ENCODE results near the gene HIVEP1. TPM values are rescaled to one million over a fixed set of nuclear protein-coding genes. Genes with fewer than 3 reads are reported as not detected.

The HIVEP1 gene
- total RNA-seq, 6 experiments from 2014 or later: 13.2 to 23.3 (median 17.8) TPM

DNA sequence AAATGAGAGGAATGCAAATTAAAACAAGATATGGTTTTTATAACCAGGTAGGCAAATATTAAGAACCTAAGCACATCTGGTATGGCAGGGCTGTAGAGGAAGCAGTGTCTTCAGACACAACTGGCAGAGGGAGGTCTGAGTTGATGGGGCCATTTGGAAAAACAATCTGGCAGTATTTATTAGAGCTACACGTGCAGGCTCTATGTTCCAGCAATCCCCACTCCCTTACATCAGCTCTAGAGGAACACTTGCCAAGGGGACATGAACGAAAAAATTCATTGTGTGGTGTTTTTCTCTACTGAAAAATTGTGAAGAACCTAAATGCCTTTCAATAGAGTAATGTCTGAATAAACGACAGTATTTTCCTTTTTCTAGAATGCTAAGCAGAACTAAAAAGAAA lies 166.4 kb downstream of the HIVEP1 start:
- Histone ChIP-seq H3K9me3 (no peaks in the 10 kb centered on the region), H3K4me3 (no peak overlapping the region), H3K4me1 (no peaks in the 10 kb centered on the region), H3K36me3 (no peaks in the 10 kb centered on the region), H3K27ac (no peak overlapping the region), H3K27me3 (no peaks in the 10 kb centered on the region)
- TF ChIP-seq CTCF (IDR thresholded peaks at IDR 0.05) (no peak), POLR2A (IDR thresholded peaks at IDR 0.05) (no peak)
- DNase-seq (no peak), ATAC-seq (no peak)
- 77% methylated on average over 3 of the region's 3 CpGs for WGBS (ENCODE audit: insufficient coverage, low coverage, low lambda C conversion rate, missing lambda C conversion rate)
- intact Hi-C loops (cut with DNase I): no loop called here

DNA sequence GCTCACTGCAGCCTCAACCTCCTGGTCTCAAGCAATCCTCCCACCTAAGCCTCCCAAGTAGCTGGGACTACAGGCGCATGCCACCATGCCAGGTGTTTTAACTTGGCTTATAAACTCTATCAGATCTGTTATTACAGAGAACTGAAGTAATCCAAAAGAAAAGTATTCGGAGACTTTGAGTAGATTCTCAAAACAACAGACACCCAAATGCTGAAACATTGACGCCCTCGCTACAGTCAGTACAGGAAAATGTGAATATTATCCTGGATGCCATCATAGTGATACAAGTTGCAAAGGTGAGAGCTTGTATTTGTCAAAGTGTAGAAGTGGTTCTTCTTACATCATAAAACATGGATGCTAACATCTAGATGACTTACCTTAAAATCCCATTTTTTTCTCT lies 169.4 kb downstream of the HIVEP1 start:
- Histone ChIP-seq H3K4me3 (no peak overlapping the region), H3K27ac (no peak overlapping the region), H3K9me3 (no peaks in the 10 kb centered on the region), H3K4me1 (no peaks in the 10 kb centered on the region), H3K27me3 (no peaks in the 10 kb centered on the region), H3K36me3 (no peaks in the 10 kb centered on the region)
- ATAC-seq: no peak
- TF ChIP-seq POLR2A (IDR thresholded peaks at IDR 0.05) (no peak), CTCF (IDR thresholded peaks at IDR 0.05) (no peak)
- intact Hi-C loops (cut with DNase I): no loop called here
- DNase-seq: no peak
- WGBS (ENCODE audit: insufficient coverage, low coverage, low lambda C conversion rate, missing lambda C conversion rate): 87% methylated on average over 4 of the region's 4 CpGs

DNA sequence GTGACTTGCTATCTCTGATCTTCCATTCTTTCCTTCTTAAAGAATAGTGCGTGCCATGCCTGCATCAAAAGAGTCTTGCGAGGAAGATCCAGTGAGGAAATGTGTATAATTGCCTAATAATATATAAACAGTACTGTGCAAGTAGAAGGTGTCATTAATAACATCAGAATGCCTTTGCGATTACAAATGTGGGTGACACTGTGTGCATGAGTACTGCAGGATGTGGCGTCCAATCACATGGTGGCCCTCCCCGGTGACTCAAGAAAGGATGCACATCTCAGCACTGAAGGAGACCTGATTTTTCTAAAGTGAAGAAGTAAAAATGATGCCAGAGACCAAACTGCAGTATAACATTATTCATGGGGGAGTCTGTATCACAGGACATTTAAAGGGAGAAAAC lies 170.6 kb downstream of the HIVEP1 start:
- Histone ChIP-seq H3K36me3 (no peaks in the 10 kb centered on the region), H3K4me1 (no peaks in the 10 kb centered on the region), H3K27me3 (no peaks in the 10 kb centered on the region), H3K9me3 (no peaks in the 10 kb centered on the region), H3K4me3 (no peak overlapping the region), H3K27ac (no peak overlapping the region)
- no peak for DNase-seq
- intact Hi-C loops (cut with DNase I): no loop called here
- TF ChIP-seq CTCF (IDR thresholded peaks at IDR 0.05) (no peak), POLR2A (IDR thresholded peaks at IDR 0.05) (no peak)
- no peak for ATAC-seq
- WGBS (ENCODE audit: insufficient coverage, low coverage, low lambda C conversion rate, missing lambda C conversion rate): 90% methylated on average over 5 of the region's 5 CpGs

DNA sequence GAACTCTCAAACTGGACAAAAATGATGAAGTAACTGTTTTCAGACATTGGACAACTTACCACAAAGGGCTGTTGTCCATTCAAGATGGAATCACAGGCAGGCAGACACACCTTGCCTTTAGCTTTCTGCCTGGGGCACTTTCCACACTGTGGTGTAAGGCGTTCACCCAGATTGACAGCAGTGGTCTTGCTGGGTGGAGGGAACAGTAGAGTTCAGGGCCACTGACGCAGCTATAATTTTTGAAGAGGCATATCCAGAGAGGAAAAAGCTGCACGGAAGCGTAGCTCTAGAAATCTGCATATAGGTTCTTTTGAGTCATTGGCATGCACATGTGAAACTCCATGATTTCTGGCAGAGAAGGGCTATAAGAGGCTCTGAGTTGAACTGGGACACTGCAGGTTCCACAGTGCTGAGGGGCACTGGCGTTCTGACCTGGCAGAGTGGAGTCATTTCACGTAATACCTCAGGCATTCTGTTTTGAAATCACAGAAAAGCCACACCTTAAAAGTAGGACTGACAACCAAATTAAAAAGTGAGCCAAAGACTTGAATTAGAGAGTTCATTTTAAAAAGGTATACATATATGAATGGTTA lies 173.1 kb downstream of the HIVEP1 start:
- H3K36me3 ChIP-seq: no peaks in the 10 kb centered on the region
- no peak overlapping the region for H3K27ac ChIP-seq
- no peaks in the 10 kb centered on the region for H3K27me3 ChIP-seq
- no peaks in the 10 kb centered on the region for H3K9me3 ChIP-seq
- no peaks in the 10 kb centered on the region for H3K4me1 ChIP-seq
- 85% methylated on average over 3 of the region's 6 CpGs for WGBS (ENCODE audit: insufficient coverage, low coverage, low lambda C conversion rate, missing lambda C conversion rate)
- intact Hi-C loops (cut with DNase I): no loop called here
- DNase-seq (no peak), ATAC-seq (no peak)
- H3K4me3 ChIP-seq: no peak overlapping the region
- TF ChIP-seq POLR2A (IDR thresholded peaks at IDR 0.05) (no peak), CTCF (IDR thresholded peaks at IDR 0.05) (no peak)

- no peaks in the 10 kb centered on the region for H3K4me1 ChIP-seq
Measured at GRCh38 chr6:12186528-12186927, 174.4 kb downstream of the HIVEP1 start.

More at GRCh38 chr6:12186528-12186927, 174.4 kb downstream of the HIVEP1 start:
- Histone ChIP-seq H3K9me3 (no peaks in the 10 kb centered on the region), H3K4me3 (no peak overlapping the region), H3K27me3 (no peaks in the 10 kb centered on the region), H3K36me3 (no peaks in the 10 kb centered on the region), H3K27ac (no peak overlapping the region)
- DNase-seq (no peak), ATAC-seq (no peak)
- TF ChIP-seq CTCF (IDR thresholded peaks at IDR 0.05) (no peak), POLR2A (IDR thresholded peaks at IDR 0.05) (no peak)
- intact Hi-C loops (cut with DNase I): no loop called here
- WGBS (ENCODE audit: insufficient coverage, low coverage, low lambda C conversion rate, missing lambda C conversion rate): 91% methylated on average over 3 of the region's 4 CpGs

Data from right lobe of liver (tissue), 6 donors.